K562 (cell line): ENCODE measurements around the gene SLC25A29. TPM values are rescaled to one million over a fixed set of nuclear protein-coding genes. Genes with fewer than 3 reads are reported as not detected.
A peak's percentile ranks its signal among the peaks of the same experiment; 100 is the strongest.

Experiments
- ATAC-seq: fragments of 200-7000 bp; cut with Tn5 transposase; 3 replicates; pipeline ENCODE4 v1.9.1; 2020; ENCODE audit warnings: moderate library complexity
- BruUV-seq: library from RNA; stranded (reverse); fragments of 400-500 nt; replicated peaks from 2 replicates; lab custom pipeline; 2021; lab: Mats Ljungman, UMichigan
- CTCF ChIA-PET: fragments of 300-600 bp; formaldehyde crosslinking; extraction: SDS; loops from one replicate; lab custom pipeline; 2021; ENCODE audit warnings: low intra/inter-chr PET ratio; lab: Yijun Ruan, JAX
- POLR2A ChIA-PET: fragments of 300-600, 350-650 bp; sonication (Branson Sonifier 250); formaldehyde crosslinking; extraction: SDS; loops from one replicate; lab custom pipeline; 2021; ENCODE audit warnings: antibody characterized with exemption, inconsistent platforms; lab: Yijun Ruan, JAX
- DNase-seq, 4 experiments: peaks; one replicate each; pipeline versions ENCODE4 v3.0.0 to v3.0.0-alpha.2; 2011 to 2018; ENCODE audit warnings: low spot score in 3 of 4, mixed read lengths in 3 of 4; ENCODE audit errors: extremely low read depth in 1 of 4
- FAIRE-seq: peaks from 2 replicates; lab custom pipeline; 2011; peaks lifted over from hg19 to GRCh38; lab: Jason Lieb, UNC
- H2AFZ ChIP-seq: 2 replicates; pipeline ENCODE4 v1.6.0; 2011; ENCODE audit warnings: low read depth, low read length, control low read depth, inconsistent platforms
- H3K27ac ChIP-seq: fragments of 200-600 bp; 3 replicates; pipeline ENCODE4 v1.8.0; 2011; ENCODE audit warnings: low read depth, mild to moderate bottlenecking, control low read depth, inconsistent platforms, low read length, moderate library complexity, mixed read lengths; ENCODE audit errors: extremely low read depth
- H3K27me3 ChIP-seq, 2 experiments: fragments of 300-600 bp in 1 of 2; 2 replicates in 1 of 2; 3 replicates in 1 of 2; pipeline versions ENCODE4 v1.6.0 to v1.8.0; 2011; ENCODE audit warnings: inconsistent platforms in 2 of 2, low read length in 2 of 2, mild to moderate bottlenecking in 1 of 2, mixed read lengths in 1 of 2, moderate library complexity in 1 of 2; ENCODE audit not compliant: control insufficient read depth in 2 of 2, insufficient read depth in 2 of 2
- H3K36me3 ChIP-seq: fragments of 300-600 bp; 3 replicates; pipeline ENCODE4 v1.8.0; 2011; ENCODE audit warnings: mild to moderate bottlenecking, low read length, inconsistent platforms; ENCODE audit not compliant: control insufficient read depth, insufficient read depth
- H3K4me1 ChIP-seq, 2 experiments: fragments of 200-600 bp in 1 of 2; replicated peaks in 1 of 2; 2 replicates in 1 of 2; 3 replicates in 1 of 2; pipeline versions ENCODE4 v1.5.1 to v1.8.0; 2011; ENCODE audit warnings: inconsistent platforms in 2 of 2, low read length in 2 of 2, mild to moderate bottlenecking in 1 of 2, mixed read lengths in 1 of 2, moderate library complexity in 1 of 2; ENCODE audit not compliant: control insufficient read depth in 2 of 2, insufficient read depth in 2 of 2
- H3K4me2 ChIP-seq: 2 replicates; pipeline ENCODE4 v1.6.1; 2011; ENCODE audit warnings: low read length, control low read depth, inconsistent platforms, mixed read lengths; ENCODE audit not compliant: insufficient read depth
- H3K4me3 ChIP-seq: fragments of 200-600 bp; sonication (generic), shearing (Covaris generic); 2 replicates; pipeline ENCODE4 v1.5.1; 2016; ENCODE audit warnings: control low read depth, inconsistent platforms
- H3K79me2 ChIP-seq: fragments of 200-600 bp; 3 replicates; pipeline ENCODE4 v1.8.0; 2011; ENCODE audit warnings: low read length, inconsistent platforms; ENCODE audit not compliant: control insufficient read depth, insufficient read depth
- H3K9ac ChIP-seq, 2 experiments: 2 replicates each; pipeline versions ENCODE4 v1.6.0 to v1.6.1; 2011; ENCODE audit warnings: low read depth in 2 of 2, low read length in 2 of 2, control low read depth in 1 of 2, inconsistent platforms in 1 of 2, mild to moderate bottlenecking in 1 of 2, mixed read lengths in 1 of 2; ENCODE audit not compliant: insufficient read depth in 1 of 2
- H3K9me1 ChIP-seq: one replicate; pipeline ENCODE4 v1.6.0; 2011; ENCODE audit warnings: inconsistent platforms, mild to moderate bottlenecking, low read length, moderate library complexity; ENCODE audit not compliant: control insufficient read depth, insufficient read depth
- H3K9me3 ChIP-seq: replicated peaks from 2 replicates; pipeline ENCODE4 v1.5.1; 2011; ENCODE audit warnings: low read depth, low read length, inconsistent platforms; ENCODE audit not compliant: control insufficient read depth, insufficient read depth
- H4K20me1 ChIP-seq: replicated peaks from 2 replicates; pipeline ENCODE4 v1.6.1; 2011; ENCODE audit warnings: low read length, inconsistent platforms, mixed read lengths; ENCODE audit not compliant: control insufficient read depth, insufficient read depth
- BRF2 ChIP-seq: IDR thresholded peaks from 3 replicates; pipeline ENCODE4 v1.6.1; 2011; ENCODE audit warnings: borderline replicate concordance, mild to moderate bottlenecking; ENCODE audit not compliant: insufficient read length, insufficient read depth
- CBX2 ChIP-seq: fragments of 200-600 bp; sonication (generic); IDR thresholded peaks from one replicate; pipeline ENCODE4 v1.6.1; 2012; ENCODE audit warnings: mild to moderate bottlenecking, low read length, inconsistent platforms; ENCODE audit not compliant: insufficient read depth, poor library complexity, severe bottlenecking
- HMGXB4 ChIP-seq: sonication (generic); formaldehyde crosslinking; IDR thresholded peaks from 2 replicates; pipeline ENCODE4 v1.8.1; 2023; ENCODE audit warnings: mild to moderate bottlenecking, missing genetic modification reagents
- NBN ChIP-seq: fragments of 450-650 bp; IDR thresholded peaks from 2 replicates; pipeline ENCODE4 v1.6.1; 2016; ENCODE audit warnings: low read depth, mild to moderate bottlenecking
- SUPT5H ChIP-seq: fragments of 450-650 bp; IDR thresholded peaks from 2 replicates; pipeline ENCODE4 v1.6.1; 2016
- ZBTB33 ChIP-seq: sonication (generic); formaldehyde crosslinking; IDR thresholded peaks from 2 replicates; pipeline ENCODE4 v1.8.1; 2023; ENCODE audit warnings: mild to moderate bottlenecking, missing genetic modification reagents
- ZNF384 ChIP-seq: IDR thresholded peaks from 2 replicates; pipeline ENCODE4 v1.6.1; 2012; ENCODE audit warnings: low read depth, low read length, improper control_type of control experiment
- ZNF395 ChIP-seq: fragments of 200-800 bp; sonication (Bioruptor generic); IDR thresholded peaks from 2 replicates; pipeline ENCODE4 v1.6.1; 2017; ENCODE audit warnings: missing genetic modification characterization, missing compliant biosample characterization
- ZNF507 ChIP-seq: conservative IDR thresholded peaks from 2 replicates; pipeline ENCODE4 v1.6.1; 2017; ENCODE audit warnings: missing genetic modification characterization, missing compliant biosample characterization
- ZNF512 ChIP-seq: IDR thresholded peaks from 2 replicates; pipeline ENCODE4 v1.6.1; 2016; ENCODE audit warnings: missing genetic modification characterization, missing compliant biosample characterization
- WGBS: fragments of 100-300 bp; shearing (Covaris generic); methylation state at CpG from one replicate; pipeline ENCODE4 v1.1.6; 2016; ENCODE audit warnings: low coverage, mixed read lengths; ENCODE audit not compliant: insufficient coverage; ENCODE audit errors: missing lambda C conversion rate; 5-methylcytosine and 5-hydroxymethylcytosine counted together
- in situ Hi-C: fragments of 300-500 bp; cut with MboI; formaldehyde crosslinking; loops from 4 replicates; pipeline ENCODE4 v1.15.0; 2018; ENCODE audit warnings: inconsistent platforms, mixed read lengths
- intact Hi-C: fragments of 100-400 bp; cut with micrococcal nuclease; formaldehyde crosslinking; loops from 2 replicates; pipeline ENCODE4 v1.14.2; 2022
- polyA plus RNA-seq, 8 experiments: library from polyadenylated mRNA; depleted of rRNA in 4 of 8; stranded (reverse) in 5 of 8; unstranded in 3 of 8; fragments of >200 nt; fragmentation: Nextera tagmentation in 2 of 8; fragmentation: Illumina TruSeq in 1 of 8; extraction: Ambion mirVana in 2 of 8; extraction: Trizol in 1 of 8; gene quantifications; 2 replicates each; pipeline versions ENCODE4 v1.2.1 to v1.2.3, GENCODE V29; 2011 to 2014; ENCODE audit warnings: inconsistent platforms in 1 of 8, missing spikeins in 1 of 8
- total RNA-seq, 7 experiments: library from RNA; depleted of rRNA in 6 of 7; stranded (reverse); fragments of >200 nt in 6 of 7; fragmentation: Illumina TruSeq in 2 of 7; extraction: Trizol in 2 of 7; gene quantifications; 2 replicates each; pipeline versions ENCODE4 v1.2.1 to v1.2.3, GENCODE V29; 2011 to 2021; ENCODE audit warnings: low replicate concordance in 1 of 7

The SLC25A29 gene
- total and polyA plus RNA-seq, 9 of the 15 experiments (the other 6 are each of a cell fraction or from before 2014, with no cell fraction given): 0.07 to 17.5 (median 4.8) TPM

GRCh38 chr14:100296106-100296651, 10.1 kb downstream of the SLC25A29 start (continued):
- TF ChIP-seq ZNF512 (tag) (no peak), NBN (no peak), CBX2 (no peak), ZNF384 (0 out of 2 replicates have a peak, but pooled peaks have one; percentile 25), ZNF507 (tag) (no peak), SUPT5H (no peak), BRF2 (no peak)

GRCh38 chr14:100295376-100296105, 10.7 kb downstream of the SLC25A29 start:
- Histone ChIP-seq H3K27me3 (no peaks in the 10 kb centered on the region), H3K4me1 (peaks cover 6 to 33% of the 10 kb centered on the region in 2 experiments; a peak in 4 of 5 replicates), H2AFZ (no peak overlapping the region), H4K20me1 (no peaks in the 10 kb centered on the region), H3K9ac (no peak overlapping the region), H3K4me3 (no peak overlapping the region), H3K4me2 (no peak overlapping the region), H3K9me1 (no peaks in the 10 kb centered on the region), H3K79me2 (no peaks in the 10 kb centered on the region), H3K36me3 (no peaks in the 10 kb centered on the region), H3K9me3 (no peaks in the 10 kb centered on the region), H3K27ac (no peak overlapping the region)
- FAIRE-seq (no peak), DNase-seq (no peak), ATAC-seq (no peak)
- WGBS: 75% methylated on average over 11 of the region's 16 CpGs
- BruUV-seq: no TSS peak
- ChIA-PET CTCF (no interaction called here), POLR2A (interaction anchor here (0.6 to 2.8 kb wide), 5 partner anchors 9 to 191 kb away, joined by 3 to 11 read pairs (median 3); a partner anchor contains a TSS)
- in situ Hi-C loops: no loop called here
- TF ChIP-seq ZBTB33 (CRISPR knock-in tag) (peak; percentile 49; the same call in 1 of the 2 replicates), ZNF395 (CRISPR knock-in tag) (no peak), HMGXB4 (CRISPR knock-in tag) (no peak)
- intact Hi-C loops: no loop called here
